ENCODE data around the gene SSBP3. TPM values are rescaled to one million over a fixed set of nuclear protein-coding genes. Genes with fewer than 3 reads are reported as not detected.

SSBP3 gene
- polyA plus RNA-seq, 1 donor: 52.0 TPM

- DNase-seq (ENCODE audit: low read depth): no peak
Measured at GRCh38 chr1:54305906-54306514, 100.2 kb downstream of the SSBP3 start.

- DNase-seq (ENCODE audit: low read depth): no peak
Measured at GRCh38 chr1:54304518-54304917, 101.7 kb downstream of the SSBP3 start.

GRCh38 chr1:54302951-54303843, 103.0 kb downstream of the SSBP3 start:
- no peak for DNase-seq (ENCODE audit: low read depth)

- no peak for DNase-seq (ENCODE audit: low read depth)
Measured at GRCh38 chr1:54302549-54302948, 103.6 kb downstream of the SSBP3 start.

GRCh38 chr1:54301497-54301896, 104.7 kb downstream of the SSBP3 start:
- no peak for DNase-seq (ENCODE audit: low read depth)

GRCh38 chr1:54300401-54300800, 105.8 kb downstream of the SSBP3 start:
- no peak for DNase-seq (ENCODE audit: low read depth)

- no peak for DNase-seq (ENCODE audit: low read depth)
Measured at GRCh38 chr1:54299037-54299436, 107.2 kb downstream of the SSBP3 start.

- no peak for DNase-seq (ENCODE audit: low read depth)
Measured at GRCh38 chr1:54298284-54299033, 107.7 kb downstream of the SSBP3 start.

GRCh38 chr1:54297596-54298283, 108.5 kb downstream of the SSBP3 start:
- DNase-seq (ENCODE audit: low read depth): no peak

GRCh38 chr1:54296666-54297065, 109.5 kb downstream of the SSBP3 start:
- no peak for DNase-seq (ENCODE audit: low read depth)

- no peak for DNase-seq (ENCODE audit: low read depth)
Measured at GRCh38 chr1:54294887-54295286, 111.3 kb downstream of the SSBP3 start.

GRCh38 chr1:54292002-54292911, 113.9 kb downstream of the SSBP3 start:
- DNase-seq (ENCODE audit: low read depth): no peak

GRCh38 chr1:54291276-54292001, 114.8 kb downstream of the SSBP3 start:
- DNase-seq (ENCODE audit: low read depth): no peak

GRCh38 chr1:54290506-54291184, 115.5 kb downstream of the SSBP3 start:
- no peak for DNase-seq (ENCODE audit: low read depth)

GRCh38 chr1:54289712-54290233, 116.4 kb downstream of the SSBP3 start:
- DNase-seq (ENCODE audit: low read depth): no peak

- no peak for DNase-seq (ENCODE audit: low read depth)
Measured at GRCh38 chr1:54287801-54288211, 118.4 kb downstream of the SSBP3 start.

GRCh38 chr1:54287176-54287650, 119.0 kb downstream of the SSBP3 start:
- DNase-seq (ENCODE audit: low read depth): no peak

GRCh38 chr1:54285815-54286345, 120.3 kb downstream of the SSBP3 start:
- DNase-seq (ENCODE audit: low read depth): no peak
